GM23338 (cell line): ENCODE measurements around the gene CNNM2. TPM values are rescaled to one million over a fixed set of nuclear protein-coding genes. Genes with fewer than 3 reads are reported as not detected.

Experiments
- ATAC-seq: fragments of 200-7000 bp; cut with Tn5 transposase; 3 replicates; pipeline ENCODE4 v1.9.1; 2020
- DNase-seq: peaks from one replicate; pipeline ENCODE4 v3.0.0-alpha.2; 2015; ENCODE audit warnings: low spot score
- H2AFZ ChIP-seq: fragments of 200-600 bp; sonication (generic); 2 replicates; pipeline ENCODE4 v1.8.0; 2016; ENCODE audit warnings: antibody characterized with exemption, mild to moderate bottlenecking, moderate library complexity
- H3F3A ChIP-seq: fragments of 200-600 bp; sonication (generic); replicated peaks from 2 replicates; pipeline ENCODE4 v1.8.0; 2017; ENCODE audit warnings: antibody characterized with exemption, mixed run types, low read depth
- H3K27ac ChIP-seq: fragments of 200-600 bp; sonication (generic); 2 replicates; pipeline ENCODE4 v1.6.1; 2016; ENCODE audit warnings: low read depth
- H3K27me3 ChIP-seq: fragments of 200-600 bp; sonication (generic); 2 replicates; pipeline ENCODE4 v1.8.0; 2016; ENCODE audit warnings: mild to moderate bottlenecking, mixed run types, moderate library complexity; ENCODE audit not compliant: insufficient read depth
- H3K36me3 ChIP-seq: fragments of 200-600 bp; sonication (generic); 2 replicates; pipeline ENCODE4 v1.8.0; 2016; ENCODE audit warnings: mild to moderate bottlenecking; ENCODE audit not compliant: insufficient read depth
- H3K4me1 ChIP-seq: fragments of 200-600 bp; sonication (generic); 2 replicates; pipeline ENCODE4 v1.8.0; 2016; ENCODE audit warnings: mild to moderate bottlenecking, moderate library complexity; ENCODE audit not compliant: insufficient read depth
- H3K4me2 ChIP-seq: fragments of 200-600 bp; sonication (generic); 2 replicates; pipeline ENCODE4 v1.7.1; 2017; ENCODE audit warnings: mixed run types
- H3K4me3 ChIP-seq: fragments of 200-600 bp; sonication (generic); 2 replicates; pipeline ENCODE4 v1.6.1; 2016; ENCODE audit warnings: mixed run types
- H3K79me2 ChIP-seq: fragments of 200-600 bp; sonication (generic); replicated peaks from 2 replicates; pipeline ENCODE4 v1.8.0; 2017; ENCODE audit warnings: mild to moderate bottlenecking; ENCODE audit not compliant: insufficient read depth
- H3K9me2 ChIP-seq: fragments of 200-600 bp; sonication (generic); 2 replicates; pipeline ENCODE4 v1.8.0; 2017; ENCODE audit not compliant: insufficient read depth
- H4K20me1 ChIP-seq: fragments of 200-600 bp; sonication (generic); replicated peaks from 2 replicates; pipeline ENCODE4 v1.8.0; 2017; ENCODE audit warnings: mild to moderate bottlenecking; ENCODE audit not compliant: insufficient read depth
- H3K27ac Mint-ChIP-seq: 2 replicates; pipeline ENCODE4 v1.8.0; 2020; ENCODE audit warnings: inconsistent platforms, mild to moderate bottlenecking, moderate library complexity, mixed read lengths
- H3K27me3 Mint-ChIP-seq: 3 replicates; pipeline ENCODE4 v1.8.0; 2022; ENCODE audit warnings: low read depth, mild to moderate bottlenecking, moderate library complexity, mixed read lengths, inconsistent platforms; ENCODE audit not compliant: insufficient read depth, poor library complexity
- H3K36me3 Mint-ChIP-seq: 3 replicates; pipeline ENCODE4 v1.8.0; 2021; ENCODE audit warnings: low read depth, mild to moderate bottlenecking, inconsistent platforms, moderate library complexity, mixed read lengths
- H3K4me1 Mint-ChIP-seq: 3 replicates; pipeline ENCODE4 v1.8.0; 2020; ENCODE audit warnings: mild to moderate bottlenecking, inconsistent platforms, mixed read lengths
- H3K4me3 Mint-ChIP-seq: 3 replicates; pipeline ENCODE4 v1.8.0; 2021; ENCODE audit warnings: moderate library complexity, mild to moderate bottlenecking, inconsistent platforms, mixed read lengths
- H3K9me3 Mint-ChIP-seq: 3 replicates; pipeline ENCODE4 v1.8.0; 2020; ENCODE audit warnings: moderate library complexity, mild to moderate bottlenecking, inconsistent platforms, mixed read lengths
- CTCF ChIP-seq, 2 experiments: fragments of 200-600 bp in 1 of 2; sonication (generic) in 1 of 2; conservative IDR thresholded peaks; 2 replicates each; pipeline versions ENCODE4 v1.5.1 to v1.6.1; 2016 to 2017; ENCODE audit warnings: antibody characterized with exemption in 2 of 2, low read depth in 2 of 2, mild to moderate bottlenecking in 2 of 2, moderate library complexity in 1 of 2
- EZH2 ChIP-seq: fragments of 200-600 bp; sonication (generic); IDR thresholded peaks from one replicate; pipeline ENCODE4 v1.8.0; 2017; ENCODE audit warnings: antibody characterized with exemption, mild to moderate bottlenecking, low read depth; ENCODE audit not compliant: unreplicated experiment
- JUNB ChIP-seq: IDR thresholded peaks from one replicate; pipeline ENCODE4 v1.6.1; 2016; ENCODE audit warnings: antibody characterized with exemption; ENCODE audit not compliant: unreplicated experiment
- NANOG ChIP-seq: IDR thresholded peaks from 2 replicates; pipeline ENCODE4 v1.6.1; 2016; ENCODE audit warnings: antibody characterized with exemption, borderline replicate concordance
- POLR2AphosphoS5 ChIP-seq: IDR thresholded peaks from 2 replicates; pipeline ENCODE4 v1.6.1; 2016; ENCODE audit warnings: antibody characterized with exemption, low read depth
- STAT1 ChIP-seq: IDR thresholded peaks from one replicate; pipeline ENCODE4 v1.6.1; 2016; ENCODE audit warnings: antibody characterized with exemption; ENCODE audit not compliant: unreplicated experiment
- ZNF114 ChIP-seq: fragments of 250-450 bp; sonication (Bioruptor Pico); IDR thresholded peaks from 2 replicates; pipeline ENCODE4 v1.5.0; 2020; ENCODE audit warnings: mild to moderate bottlenecking, moderate library complexity
- ZNF462 ChIP-seq: fragments of 250-450 bp; sonication (Bioruptor Pico); IDR thresholded peaks from 2 replicates; pipeline ENCODE4 v1.5.0; 2020; ENCODE audit warnings: mild to moderate bottlenecking, moderate library complexity
- polyA plus RNA-seq: library from polyadenylated mRNA; unstranded; fragments of >200 nt; fragmentation: Nextera tagmentation; extraction: Ambion mirVana; gene quantifications from 2 replicates; pipeline ENCODE4 v1.2.1, GENCODE V29; 2016
- total RNA-seq: library from RNA; depleted of rRNA; stranded (reverse); fragments of >200 nt; shearing (Covaris generic); gene quantifications from 2 replicates; pipeline ENCODE4 v1.2.3, GENCODE V29; 2014

The CNNM2 gene
- total and polyA plus RNA-seq, 2 experiments from 2014 or later, result 4.5 to 31.3 TPM

GRCh38 chr10:102951316-102951715, 33.2 kb downstream of the CNNM2 start (continued):
- no peak for TF ChIP-seq CTCF (conservative IDR thresholded peaks at IDR 0.05; ENCODE audit: low read depth in 2 of 2)
- no peak for TF ChIP-seq ZNF462 (CRISPR knock-in tag)
- no peak for TF ChIP-seq POLR2AphosphoS5

GRCh38 chr10:102959360-102959759, 41.3 kb downstream of the CNNM2 start:
- no peaks in the 10 kb centered on the region; the same call in 1 of the 2 replicates for H3K9me2 ChIP-seq
- no peaks in the 10 kb centered on the region for H3K27me3 ChIP-seq
- peaks cover 2% of the 10 kb centered on the region for H3K27me3 Mint-ChIP-seq
- ATAC-seq (no peak), DNase-seq (no peak)
- H3K4me3 Mint-ChIP-seq, result no peak overlapping the region
- H3K4me1 ChIP-seq, result no peaks in the 10 kb centered on the region
- H3K27ac ChIP-seq, result no peak overlapping the region
- H3F3A ChIP-seq, result no peaks in the 10 kb centered on the region
- no peak overlapping the region for H3K4me2 ChIP-seq
- no peaks in the 10 kb centered on the region for H3K4me1 Mint-ChIP-seq
- H3K79me2 ChIP-seq, result no peaks in the 10 kb centered on the region
- no peaks in the 10 kb centered on the region; the same call in 1 of the 2 replicates for H4K20me1 ChIP-seq
- H3K36me3 Mint-ChIP-seq, result peaks cover 5% of the 10 kb centered on the region; the same call in 2 of the 3 replicates
- no peak overlapping the region for H3K4me3 ChIP-seq
- H2AFZ ChIP-seq, result no peak overlapping the region
- H3K9me3 Mint-ChIP-seq, result no peaks in the 10 kb centered on the region
- H3K27ac Mint-ChIP-seq, result no peak overlapping the region
- no peaks in the 10 kb centered on the region for H3K36me3 ChIP-seq
- no peak for TF ChIP-seq STAT1
- no peak for TF ChIP-seq ZNF462 (CRISPR knock-in tag)
- TF ChIP-seq NANOG, result no peak
- no peak for TF ChIP-seq ZNF114 (CRISPR knock-in tag)
- TF ChIP-seq JUNB, result no peak
- TF ChIP-seq EZH2, result no peak
